ENCODE measurements around the gene HERC3.

DNA sequence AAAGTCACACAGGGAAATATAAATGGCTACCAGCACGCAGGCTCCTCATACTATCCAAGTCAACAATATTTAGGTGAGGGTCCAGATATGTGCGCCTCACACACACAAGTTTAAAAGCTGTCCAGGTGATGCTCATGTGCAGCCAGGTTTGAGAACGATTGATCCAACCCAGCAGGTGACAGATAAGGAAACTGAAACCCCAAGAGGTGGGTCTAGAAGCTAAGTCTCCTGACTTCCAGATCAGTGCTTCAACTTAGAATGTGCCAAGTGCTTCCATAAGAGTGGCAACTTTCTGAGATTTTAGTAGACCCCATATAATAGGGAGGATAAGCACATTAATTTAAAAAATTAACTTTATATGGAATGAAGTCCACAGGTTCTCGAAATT, 159.8 kb downstream of the HERC3 start:
- TF ChIP-seq, protein P1, sequence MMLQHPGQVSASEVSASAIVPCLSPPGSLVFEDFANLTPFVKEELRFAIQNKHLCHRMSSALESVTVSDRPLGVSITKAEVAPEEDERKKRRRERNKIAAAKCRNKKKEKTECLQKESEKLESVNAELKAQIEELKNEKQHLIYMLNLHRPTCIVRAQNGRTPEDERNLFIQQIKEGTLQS (CRISPR knock-in tag; conservative IDR thresholded peaks at IDR 0.05) = no peak
- no peak for TF ChIP-seq ESRRA (CRISPR knock-in tag; IDR thresholded peaks at IDR 0.05; ENCODE audit: borderline replicate concordance)
- TF ChIP-seq, protein P2, sequence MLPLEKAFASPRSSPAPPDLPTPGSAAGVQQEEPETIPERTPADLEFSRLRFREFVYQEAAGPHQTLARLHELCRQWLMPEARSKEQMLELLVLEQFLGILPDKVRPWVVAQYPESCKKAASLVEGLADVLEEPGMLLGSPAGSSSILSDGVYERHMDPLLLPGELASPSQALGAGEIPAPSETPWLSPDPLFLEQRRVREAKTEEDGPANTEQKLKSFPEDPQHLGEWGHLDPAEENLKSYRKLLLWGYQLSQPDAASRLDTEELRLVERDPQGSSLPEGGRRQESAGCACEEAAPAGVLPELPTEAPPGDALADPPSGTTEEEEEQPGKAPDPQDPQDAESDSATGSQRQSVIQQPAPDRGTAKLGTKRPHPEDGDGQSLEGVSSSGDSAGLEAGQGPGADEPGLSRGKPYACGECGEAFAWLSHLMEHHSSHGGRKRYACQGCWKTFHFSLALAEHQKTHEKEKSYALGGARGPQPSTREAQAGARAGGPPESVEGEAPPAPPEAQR (CRISPR knock-in tag; IDR thresholded peaks at IDR 0.05) = no peak
- TF ChIP-seq, protein P3, sequence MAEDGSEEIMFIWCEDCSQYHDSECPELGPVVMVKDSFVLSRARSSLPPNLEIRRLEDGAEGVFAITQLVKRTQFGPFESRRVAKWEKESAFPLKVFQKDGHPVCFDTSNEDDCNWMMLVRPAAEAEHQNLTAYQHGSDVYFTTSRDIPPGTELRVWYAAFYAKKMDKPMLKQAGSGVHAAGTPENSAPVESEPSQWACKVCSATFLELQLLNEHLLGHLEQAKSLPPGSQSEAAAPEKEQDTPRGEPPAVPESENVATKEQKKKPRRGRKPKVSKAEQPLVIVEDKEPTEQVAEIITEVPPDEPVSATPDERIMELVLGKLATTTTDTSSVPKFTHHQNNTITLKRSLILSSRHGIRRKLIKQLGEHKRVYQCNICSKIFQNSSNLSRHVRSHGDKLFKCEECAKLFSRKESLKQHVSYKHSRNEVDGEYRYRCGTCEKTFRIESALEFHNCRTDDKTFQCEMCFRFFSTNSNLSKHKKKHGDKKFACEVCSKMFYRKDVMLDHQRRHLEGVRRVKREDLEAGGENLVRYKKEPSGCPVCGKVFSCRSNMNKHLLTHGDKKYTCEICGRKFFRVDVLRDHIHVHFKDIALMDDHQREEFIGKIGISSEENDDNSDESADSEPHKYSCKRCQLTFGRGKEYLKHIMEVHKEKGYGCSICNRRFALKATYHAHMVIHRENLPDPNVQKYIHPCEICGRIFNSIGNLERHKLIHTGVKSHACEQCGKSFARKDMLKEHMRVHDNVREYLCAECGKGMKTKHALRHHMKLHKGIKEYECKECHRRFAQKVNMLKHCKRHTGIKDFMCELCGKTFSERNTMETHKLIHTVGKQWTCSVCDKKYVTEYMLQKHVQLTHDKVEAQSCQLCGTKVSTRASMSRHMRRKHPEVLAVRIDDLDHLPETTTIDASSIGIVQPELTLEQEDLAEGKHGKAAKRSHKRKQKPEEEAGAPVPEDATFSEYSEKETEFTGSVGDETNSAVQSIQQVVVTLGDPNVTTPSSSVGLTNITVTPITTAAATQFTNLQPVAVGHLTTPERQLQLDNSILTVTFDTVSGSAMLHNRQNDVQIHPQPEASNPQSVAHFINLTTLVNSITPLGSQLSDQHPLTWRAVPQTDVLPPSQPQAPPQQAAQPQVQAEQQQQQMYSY (CRISPR knock-in tag; IDR thresholded peaks at IDR 0.05) = no peak
- TF ChIP-seq, protein P4, sequence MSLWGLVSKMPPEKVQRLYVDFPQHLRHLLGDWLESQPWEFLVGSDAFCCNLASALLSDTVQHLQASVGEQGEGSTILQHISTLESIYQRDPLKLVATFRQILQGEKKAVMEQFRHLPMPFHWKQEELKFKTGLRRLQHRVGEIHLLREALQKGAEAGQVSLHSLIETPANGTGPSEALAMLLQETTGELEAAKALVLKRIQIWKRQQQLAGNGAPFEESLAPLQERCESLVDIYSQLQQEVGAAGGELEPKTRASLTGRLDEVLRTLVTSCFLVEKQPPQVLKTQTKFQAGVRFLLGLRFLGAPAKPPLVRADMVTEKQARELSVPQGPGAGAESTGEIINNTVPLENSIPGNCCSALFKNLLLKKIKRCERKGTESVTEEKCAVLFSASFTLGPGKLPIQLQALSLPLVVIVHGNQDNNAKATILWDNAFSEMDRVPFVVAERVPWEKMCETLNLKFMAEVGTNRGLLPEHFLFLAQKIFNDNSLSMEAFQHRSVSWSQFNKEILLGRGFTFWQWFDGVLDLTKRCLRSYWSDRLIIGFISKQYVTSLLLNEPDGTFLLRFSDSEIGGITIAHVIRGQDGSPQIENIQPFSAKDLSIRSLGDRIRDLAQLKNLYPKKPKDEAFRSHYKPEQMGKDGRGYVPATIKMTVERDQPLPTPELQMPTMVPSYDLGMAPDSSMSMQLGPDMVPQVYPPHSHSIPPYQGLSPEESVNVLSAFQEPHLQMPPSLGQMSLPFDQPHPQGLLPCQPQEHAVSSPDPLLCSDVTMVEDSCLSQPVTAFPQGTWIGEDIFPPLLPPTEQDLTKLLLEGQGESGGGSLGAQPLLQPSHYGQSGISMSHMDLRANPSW (CRISPR knock-in tag; conservative IDR thresholded peaks at IDR 0.05; ENCODE audit: low read depth) = no peak

Measured in WTC11 (cell line).